ENCODE measurements around the gene ADTRP. TPM values are rescaled to one million over a fixed set of nuclear protein-coding genes. Genes with fewer than 3 reads are reported as not detected.

The ADTRP gene
- total and polyA plus RNA-seq, 2 donors (not counting 1 experiment from before 2014, with no cell fraction given): 0.23 to 1.7 TPM

DNA sequence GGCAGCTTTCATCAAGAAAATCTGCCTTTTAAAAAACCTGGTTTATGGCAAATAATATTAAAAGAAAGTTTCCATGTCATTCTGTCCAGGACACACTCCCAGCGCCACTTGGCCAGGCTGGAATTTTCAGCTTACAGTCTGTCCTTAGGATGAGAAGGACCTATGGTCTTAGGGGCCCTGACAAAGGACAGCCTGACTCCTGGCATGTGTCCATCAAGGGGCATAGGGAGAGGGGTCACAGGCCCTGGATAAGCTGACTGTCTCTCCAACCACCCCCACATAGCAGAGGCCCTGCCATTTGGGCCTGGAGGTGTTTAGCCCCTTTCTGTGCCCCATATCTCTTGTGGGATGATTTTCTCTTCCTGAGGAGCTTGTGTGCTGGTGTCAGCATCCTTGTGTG is 60.6 kb downstream of the ADTRP start:
- TF ChIP-seq, protein P1, sequence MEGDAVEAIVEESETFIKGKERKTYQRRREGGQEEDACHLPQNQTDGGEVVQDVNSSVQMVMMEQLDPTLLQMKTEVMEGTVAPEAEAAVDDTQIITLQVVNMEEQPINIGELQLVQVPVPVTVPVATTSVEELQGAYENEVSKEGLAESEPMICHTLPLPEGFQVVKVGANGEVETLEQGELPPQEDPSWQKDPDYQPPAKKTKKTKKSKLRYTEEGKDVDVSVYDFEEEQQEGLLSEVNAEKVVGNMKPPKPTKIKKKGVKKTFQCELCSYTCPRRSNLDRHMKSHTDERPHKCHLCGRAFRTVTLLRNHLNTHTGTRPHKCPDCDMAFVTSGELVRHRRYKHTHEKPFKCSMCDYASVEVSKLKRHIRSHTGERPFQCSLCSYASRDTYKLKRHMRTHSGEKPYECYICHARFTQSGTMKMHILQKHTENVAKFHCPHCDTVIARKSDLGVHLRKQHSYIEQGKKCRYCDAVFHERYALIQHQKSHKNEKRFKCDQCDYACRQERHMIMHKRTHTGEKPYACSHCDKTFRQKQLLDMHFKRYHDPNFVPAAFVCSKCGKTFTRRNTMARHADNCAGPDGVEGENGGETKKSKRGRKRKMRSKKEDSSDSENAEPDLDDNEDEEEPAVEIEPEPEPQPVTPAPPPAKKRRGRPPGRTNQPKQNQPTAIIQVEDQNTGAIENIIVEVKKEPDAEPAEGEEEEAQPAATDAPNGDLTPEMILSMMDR (conservative IDR thresholded peaks at IDR 0.05 in 1 of 2, IDR thresholded peaks at IDR 0.05 in 1 of 2; ENCODE audit: low read depth in 1 of 2, low read length in 2 of 2): no peak
- TF ChIP-seq EZH2 (IDR thresholded peaks at IDR 0.05; ENCODE audit: low read length, missing control alignments): no peak
- Histone ChIP-seq H3K4me2 (ENCODE audit: extremely low read depth, insufficient read depth, low read length) (no peak overlapping the region), H3K9me3 (ENCODE audit: control insufficient read depth, insufficient read depth, low read depth, low read length) (no peaks in the 10 kb centered on the region), H3K27ac (ENCODE audit: insufficient read depth, low read length) (no peak overlapping the region), H4K20me1 (ENCODE audit: control insufficient read depth, extremely low read depth, insufficient read depth, low read length) (no peaks in the 10 kb centered on the region), H3K27me3 (ENCODE audit: control insufficient read depth, insufficient read depth, low read length) (no peaks in the 10 kb centered on the region), H3K36me3 (ENCODE audit: control insufficient read depth, insufficient read depth, low read length) (no peaks in the 10 kb centered on the region), H3K4me1 (ENCODE audit: control insufficient read depth, extremely low read depth, insufficient read depth, low read length) (no peaks in the 10 kb centered on the region), H2AFZ (ENCODE audit: low read length) (no peak overlapping the region), H3K79me2 (ENCODE audit: control insufficient read depth, insufficient read depth, low read length) (no peaks in the 10 kb centered on the region), H3K9ac (ENCODE audit: insufficient read depth, low read length) (no peak overlapping the region), H3K4me3 (replicated peaks in 1 of 4; ENCODE audit: control extremely low read depth in 1 of 4, insufficient read depth in 1 of 4, low read depth in 3 of 4, low read length in 4 of 4) (no peak overlapping the region)
- no peak for DNase-seq (ENCODE audit: low read depth in 2 of 2)

DNA sequence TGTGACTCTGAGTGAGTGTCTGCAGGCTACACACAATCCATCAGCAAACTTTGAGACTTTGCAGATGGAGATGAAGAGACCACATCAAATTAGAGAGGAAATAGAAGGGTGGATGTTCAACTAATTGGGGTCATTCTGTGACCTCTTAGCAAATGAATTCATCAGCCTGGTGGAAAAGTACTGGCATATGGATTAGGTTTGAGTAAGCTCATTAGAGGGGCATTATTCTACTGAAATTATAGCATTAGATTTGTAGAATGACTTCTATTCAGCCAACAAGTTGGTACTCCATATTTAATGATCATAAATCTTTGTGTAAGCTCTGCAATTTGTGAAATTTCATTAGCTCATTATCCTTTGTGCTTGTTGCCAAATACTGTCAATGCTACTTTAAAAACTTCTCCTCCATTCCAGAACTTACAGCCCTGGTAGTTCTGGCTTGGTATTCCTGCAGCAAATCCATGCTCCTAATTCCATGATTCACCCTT is 63.8 kb downstream of the ADTRP start:
- Histone ChIP-seq H3K27ac (ENCODE audit: insufficient read depth, low read length) (no peak overlapping the region), H3K9ac (ENCODE audit: insufficient read depth, low read length) (no peak overlapping the region), H3K27me3 (ENCODE audit: control insufficient read depth, insufficient read depth, low read length) (no peaks in the 10 kb centered on the region), H3K4me3 (replicated peaks in 1 of 4; ENCODE audit: control extremely low read depth in 1 of 4, insufficient read depth in 1 of 4, low read depth in 3 of 4, low read length in 4 of 4) (no peak overlapping the region), H2AFZ (ENCODE audit: low read length) (no peak overlapping the region), H3K4me1 (ENCODE audit: control insufficient read depth, extremely low read depth, insufficient read depth, low read length) (peaks cover 12% of the 10 kb centered on the region), H3K36me3 (ENCODE audit: control insufficient read depth, insufficient read depth, low read length) (no peaks in the 10 kb centered on the region), H3K4me2 (ENCODE audit: extremely low read depth, insufficient read depth, low read length) (no peak overlapping the region), H4K20me1 (ENCODE audit: control insufficient read depth, extremely low read depth, insufficient read depth, low read length) (no peaks in the 10 kb centered on the region), H3K79me2 (ENCODE audit: control insufficient read depth, insufficient read depth, low read length) (no peaks in the 10 kb centered on the region), H3K9me3 (ENCODE audit: control insufficient read depth, insufficient read depth, low read depth, low read length) (no peaks in the 10 kb centered on the region)
- no peak for TF ChIP-seq EZH2 (IDR thresholded peaks at IDR 0.05; ENCODE audit: low read length, missing control alignments)
- TF ChIP-seq, protein P1 (conservative IDR thresholded peaks at IDR 0.05 in 1 of 2, IDR thresholded peaks at IDR 0.05 in 1 of 2; ENCODE audit: low read depth in 1 of 2, low read length in 2 of 2): no peak
- DNase-seq (ENCODE audit: low read depth in 2 of 2): no peak

DNA sequence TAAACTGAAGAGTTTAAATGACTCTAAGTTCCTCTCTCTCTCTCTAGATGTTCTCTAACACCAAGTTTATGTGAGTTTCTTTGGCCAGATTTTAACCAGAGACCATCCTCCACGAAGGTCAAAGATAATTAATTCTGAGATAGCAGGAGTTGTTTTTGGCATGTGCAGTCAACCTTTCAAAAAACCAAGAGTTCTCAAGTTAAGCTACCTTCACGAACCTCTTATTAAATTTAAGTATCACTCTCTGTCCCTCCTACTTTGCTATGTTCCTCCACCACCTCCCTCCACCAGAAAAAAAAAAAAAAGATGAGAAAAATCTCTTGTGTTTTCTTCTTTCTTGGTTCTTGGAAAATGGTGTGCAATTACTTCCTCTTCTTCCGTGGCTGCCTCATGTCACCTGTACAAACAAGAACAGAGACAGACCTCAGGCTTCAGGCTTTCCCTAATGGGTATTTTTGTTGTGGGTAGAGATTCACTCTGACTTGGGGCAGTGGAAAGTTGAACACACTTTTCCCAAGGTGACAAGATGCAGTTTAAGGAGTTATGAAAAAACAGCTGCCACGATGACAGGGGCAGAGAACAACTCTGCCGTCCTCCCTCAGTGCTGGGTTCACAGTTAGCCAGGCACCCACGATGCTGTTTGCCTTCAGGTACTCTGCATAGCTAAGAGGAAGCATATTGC is 64.3 kb downstream of the ADTRP start:
- Histone ChIP-seq H3K4me3 (replicated peaks in 1 of 4; ENCODE audit: control extremely low read depth in 1 of 4, insufficient read depth in 1 of 4, low read depth in 3 of 4, low read length in 4 of 4) (no peak overlapping the region), H3K4me1 (ENCODE audit: control insufficient read depth, extremely low read depth, insufficient read depth, low read length) (peaks cover 12% of the 10 kb centered on the region), H3K9me3 (ENCODE audit: control insufficient read depth, insufficient read depth, low read depth, low read length) (no peaks in the 10 kb centered on the region), H4K20me1 (ENCODE audit: control insufficient read depth, extremely low read depth, insufficient read depth, low read length) (no peaks in the 10 kb centered on the region), H3K4me2 (ENCODE audit: extremely low read depth, insufficient read depth, low read length) (no peak overlapping the region), H3K27ac (ENCODE audit: insufficient read depth, low read length) (no peak overlapping the region), H3K27me3 (ENCODE audit: control insufficient read depth, insufficient read depth, low read length) (no peaks in the 10 kb centered on the region), H3K79me2 (ENCODE audit: control insufficient read depth, insufficient read depth, low read length) (no peaks in the 10 kb centered on the region), H2AFZ (ENCODE audit: low read length) (no peak overlapping the region), H3K36me3 (ENCODE audit: control insufficient read depth, insufficient read depth, low read length) (no peaks in the 10 kb centered on the region), H3K9ac (ENCODE audit: insufficient read depth, low read length) (no peak overlapping the region)
- TF ChIP-seq, protein P1 (conservative IDR thresholded peaks at IDR 0.05 in 1 of 2, IDR thresholded peaks at IDR 0.05 in 1 of 2; ENCODE audit: low read depth in 1 of 2, low read length in 2 of 2): no peak
- TF ChIP-seq EZH2 (IDR thresholded peaks at IDR 0.05; ENCODE audit: low read length, missing control alignments): no peak
- DNase-seq (ENCODE audit: low read depth in 2 of 2): no peak
